ENCODE results near the gene ABCF2. TPM values are rescaled to one million over a fixed set of nuclear protein-coding genes. Genes with fewer than 3 reads are reported as not detected.

ABCF2 gene
- total and polyA plus RNA-seq, 4 donors, result 6.3 to 15.6 (median 10.5) TPM

GRCh38 chr7:151179946-151180345 is 47.1 kb downstream of the ABCF2 start:
- TF ChIP-seq RXRA (IDR thresholded peaks at IDR 0.05) (no peak), CTCF (IDR thresholded peaks at IDR 0.05; ENCODE audit: low read depth, low read length, missing input control) (no peak), SP1 (IDR thresholded peaks at IDR 0.05) (no peak), JUND (IDR thresholded peaks at IDR 0.05) (no peak), YY1 (IDR thresholded peaks at IDR 0.05) (no peak), GABPA (IDR thresholded peaks at IDR 0.05 in 1 of 2, conservative IDR thresholded peaks at IDR 0.05 in 1 of 2) (no peak), ATF3 (IDR thresholded peaks at IDR 0.05) (no peak), REST (IDR thresholded peaks at IDR 0.05) (no peak), NR2F2 (IDR thresholded peaks at IDR 0.05) (no peak), RAD21 (IDR thresholded peaks at IDR 0.05) (no peak), FOXA1 (IDR thresholded peaks at IDR 0.05) (no peak), HNF4A (conservative IDR thresholded peaks at IDR 0.05) (no peak), TAF1 (conservative IDR thresholded peaks at IDR 0.05) (no peak), ZBTB33 (IDR thresholded peaks at IDR 0.05) (no peak), FOXA2 (IDR thresholded peaks at IDR 0.05) (no peak), MAX (IDR thresholded peaks at IDR 0.05) (no peak), EGR1 (IDR thresholded peaks at IDR 0.05; ENCODE audit: low read depth in 2 of 2) (no peak), HNF4G (IDR thresholded peaks at IDR 0.05) (no peak)
- DNase-seq (ENCODE audit: low spot score), result no peak
- H3K27me3 ChIP-seq (ENCODE audit: control insufficient read depth in 4 of 4, insufficient read depth in 4 of 4, low read length in 3 of 4), result no peaks in the 10 kb centered on the region
- no peaks in the 10 kb centered on the region for H3K9me3 ChIP-seq (ENCODE audit: control insufficient read depth in 4 of 4, low read length in 3 of 4)
- no peaks in the 10 kb centered on the region for H3K36me3 ChIP-seq (ENCODE audit: control insufficient read depth in 4 of 4, insufficient read depth in 3 of 4, low read depth in 1 of 4, low read length in 3 of 4)
- H3K4me3 ChIP-seq (ENCODE audit: low read depth in 1 of 3, low read length in 3 of 3), result no peak overlapping the region
- no peak overlapping the region for H3K9ac ChIP-seq (ENCODE audit: low read depth in 1 of 2, low read length in 2 of 2)
- H3K4me1 ChIP-seq (ENCODE audit: control insufficient read depth in 4 of 4, insufficient read depth in 4 of 4, low read length in 3 of 4), result no peaks in the 10 kb centered on the region
- 66% methylated on average over 4 of the region's 4 CpGs for WGBS
- H3K27ac ChIP-seq (ENCODE audit: low read depth in 1 of 2, low read length in 2 of 2), result no peak overlapping the region
